ENCODE data around the gene AFF4.

GRCh38 chr5:132876020-132876759 lies 87.2 kb downstream of the AFF4 start:
- TF ChIP-seq CTCF (conservative IDR thresholded peaks at IDR 0.05; ENCODE audit: low read length): no peak
- TF ChIP-seq EZH2phosphoT487 (IDR thresholded peaks at IDR 0.05; ENCODE audit: borderline replicate concordance, low read depth, low read length): no peak

All from OCI-LY7 (cell line).